Regular cardiac myocyte (primary cell): ENCODE measurements around the gene KLF17. TPM values are rescaled to one million over a fixed set of nuclear protein-coding genes. Genes with fewer than 3 reads are reported as not detected.

Source experiments
- total RNA-seq: library from RNA; depleted of rRNA; stranded (reverse); fragments of >200 nt; gene quantifications from 2 replicates; pipeline ENCODE4 v1.2.3, GENCODE V29; 2014

KLF17 gene, protein sequence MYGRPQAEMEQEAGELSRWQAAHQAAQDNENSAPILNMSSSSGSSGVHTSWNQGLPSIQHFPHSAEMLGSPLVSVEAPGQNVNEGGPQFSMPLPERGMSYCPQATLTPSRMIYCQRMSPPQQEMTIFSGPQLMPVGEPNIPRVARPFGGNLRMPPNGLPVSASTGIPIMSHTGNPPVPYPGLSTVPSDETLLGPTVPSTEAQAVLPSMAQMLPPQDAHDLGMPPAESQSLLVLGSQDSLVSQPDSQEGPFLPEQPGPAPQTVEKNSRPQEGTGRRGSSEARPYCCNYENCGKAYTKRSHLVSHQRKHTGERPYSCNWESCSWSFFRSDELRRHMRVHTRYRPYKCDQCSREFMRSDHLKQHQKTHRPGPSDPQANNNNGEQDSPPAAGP
- under 0.01 and 0.19 TPM in 2 replicates for total RNA-seq

DNA sequence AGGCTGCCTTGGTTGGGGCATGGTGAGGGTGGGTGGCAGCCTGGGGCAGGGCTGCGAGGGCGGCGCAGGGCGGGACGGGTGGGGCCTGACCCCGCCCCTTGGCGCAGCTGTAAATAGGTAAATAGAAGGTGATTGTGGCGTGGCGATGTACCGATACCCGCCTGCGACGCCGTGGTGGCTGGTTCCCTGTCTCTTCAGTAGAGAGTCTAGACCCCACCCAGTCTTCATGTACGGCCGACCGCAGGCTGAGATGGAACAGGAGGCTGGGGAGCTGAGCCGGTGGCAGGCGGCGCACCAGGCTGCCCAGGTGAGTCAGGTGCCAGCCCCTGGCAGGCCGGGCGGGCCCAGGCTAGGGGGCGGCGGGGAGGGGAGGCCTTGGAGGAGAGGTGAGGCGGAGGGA lies at the start of gene KLF17:
KLF17 (plus strand) TSS at position 140 of the 400 bp plus-strand sequence; CDS start at position 227, 87 bp downstream.

DNA sequence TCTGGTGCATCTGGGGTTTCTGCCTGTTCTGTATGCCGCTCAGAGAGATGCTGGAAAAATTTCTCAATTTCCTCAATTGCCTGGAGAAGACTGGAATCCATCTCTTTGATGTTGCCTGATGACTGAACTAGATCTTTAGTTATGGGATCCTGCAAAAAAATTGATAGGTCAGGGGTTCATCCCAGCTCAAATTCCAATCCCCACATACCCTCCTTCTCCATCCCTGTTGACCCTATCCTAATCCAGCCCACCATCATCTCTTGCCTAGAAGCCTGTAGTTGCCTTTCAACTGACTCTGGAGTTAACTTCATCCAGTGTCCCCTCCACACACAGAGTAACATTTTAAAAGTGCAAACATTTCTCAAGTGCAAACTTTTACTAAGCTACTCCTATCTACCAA lies 22.9 kb downstream of the KLF17 start, which contains the start of gene KLF18:
KLF18 (minus strand) TSS at position 101 of the 400 bp plus-strand sequence; CDS start at position 101, 0 bp downstream.

Other genes starting within 250 kb of the KLF17 start
- gene ARTN, start 185.0 kb upstream of the KLF17 start, total RNA-seq = not detected in 2 replicates
- 19.9 and 20.3 TPM in 2 replicates for gene IPO13, start 171.9 kb upstream of the KLF17 start, total RNA-seq
- 10.1 and 19.7 TPM in 2 replicates for gene DPH2, start 148.8 kb upstream of the KLF17 start, total RNA-seq
- 125 and 162 TPM in 2 replicates for gene ATP6V0B, start 143.9 kb upstream of the KLF17 start, total RNA-seq
- 75.3 and 79.8 TPM in 2 replicates for gene B4GALT2, start 139.6 kb upstream of the KLF17 start, total RNA-seq
- gene CCDC24, start 127.2 kb upstream of the KLF17 start, total RNA-seq = 2.3 and 4.5 TPM in 2 replicates
- gene SLC6A9, start 87.4 kb upstream of the KLF17 start, total RNA-seq = 2.1 and 4.2 TPM in 2 replicates
- not detected in 2 replicates for gene KLF18, start 22.8 kb downstream of the KLF17 start, total RNA-seq
- gene DMAP1, start 94.7 kb downstream of the KLF17 start, total RNA-seq = 13.2 and 33.7 TPM in 2 replicates
- gene ERI3, start 236.4 kb downstream of the KLF17 start, total RNA-seq = 43.7 and 50.2 TPM in 2 replicates